Esophagus muscularis mucosa (tissue), 4 donors: Measurements from ENCODE around the gene MPPED1. TPM values are rescaled to one million over a fixed set of nuclear protein-coding genes. Genes with fewer than 3 reads are reported as not detected.
A peak's percentile ranks its signal among the peaks of the same experiment; 100 is the strongest.

Source experiments
- DNase-seq: peaks from one replicate; pipeline ENCODE4 v3.0.0-alpha.2; 2017; ENCODE audit errors: extremely low spot score
- H3K27ac ChIP-seq, 4 donors: fragments of 200-600 bp; sonication (generic); replicated peaks in 1 of 4; 1 replicate in 3 of 4; 2 replicates in 1 of 4; pipeline ENCODE4 v1.5.1; 2016 to 2019; ENCODE audit warnings: mild to moderate bottlenecking in 1 of 4
- H3K27me3 ChIP-seq, 4 donors: fragments of 200-600 bp; sonication (generic); one replicate each; pipeline versions ENCODE4 v1.5.1 to v1.6.0; 2016 to 2019
- H3K36me3 ChIP-seq, 4 donors: fragments of 200-600 bp; sonication (generic); one replicate each; pipeline ENCODE4 v1.5.1; 2016 to 2019
- H3K4me1 ChIP-seq, 4 donors: fragments of 200-600 bp; sonication (generic); one replicate each; pipeline ENCODE4 v1.5.1; 2016 to 2019
- H3K4me3 ChIP-seq, 4 donors: fragments of 200-600 bp; sonication (generic); 1 replicate in 2 of 4; 2 replicates in 2 of 4; pipeline ENCODE4 v1.5.1; 2016 to 2019; ENCODE audit warnings: mild to moderate bottlenecking in 4 of 4, moderate library complexity in 1 of 4
- H3K9me3 ChIP-seq, 4 donors: fragments of 200-600 bp; sonication (generic); 1 replicate in 3 of 4; 2 replicates in 1 of 4; pipeline ENCODE4 v1.5.1; 2016 to 2019
- CTCF ChIP-seq, 3 experiments: fragments of 200-600 bp in 2 of 3; fragments of 450-650 bp in 1 of 3; sonication (generic) in 2 of 3; IDR thresholded peaks; one replicate each; pipeline ENCODE4 v1.5.1; 2017 to 2019; ENCODE audit warnings: antibody characterized with exemption in 3 of 3, mild to moderate bottlenecking in 2 of 3, moderate library complexity in 1 of 3
- EP300 ChIP-seq: sonication (generic); formaldehyde crosslinking; IDR thresholded peaks from one replicate; pipeline ENCODE4 v1.6.1; 2017; ENCODE audit warnings: antibody characterized with exemption
- POLR2A ChIP-seq: fragments of 450-650 bp; IDR thresholded peaks from one replicate; pipeline ENCODE4 v1.6.1; 2017; ENCODE audit warnings: antibody characterized with exemption, moderate library complexity, mild to moderate bottlenecking, low read depth
- POLR2AphosphoS5 ChIP-seq, 2 donors: sonication (generic); formaldehyde crosslinking; IDR thresholded peaks; one replicate each; pipeline ENCODE4 v1.6.1; 2017; ENCODE audit warnings: antibody characterized with exemption in 2 of 2
- WGBS: methylation state at CpG from one replicate; pipeline ENCODE4 v1.1.5; 2018; 5-methylcytosine and 5-hydroxymethylcytosine counted together
- intact Hi-C: fragments of 100-400 bp; cut with DNase I; formaldehyde crosslinking; loops from one replicate; pipeline ENCODE4 v1.15.1; 2023
- total RNA-seq, 4 donors: library from RNA; depleted of rRNA; stranded (reverse); fragments of >200 nt; gene quantifications; one replicate each; pipeline versions ENCODE4 v1.1.0 to v1.2.1, GENCODE V29; 2016

The MPPED1 gene, protein sequence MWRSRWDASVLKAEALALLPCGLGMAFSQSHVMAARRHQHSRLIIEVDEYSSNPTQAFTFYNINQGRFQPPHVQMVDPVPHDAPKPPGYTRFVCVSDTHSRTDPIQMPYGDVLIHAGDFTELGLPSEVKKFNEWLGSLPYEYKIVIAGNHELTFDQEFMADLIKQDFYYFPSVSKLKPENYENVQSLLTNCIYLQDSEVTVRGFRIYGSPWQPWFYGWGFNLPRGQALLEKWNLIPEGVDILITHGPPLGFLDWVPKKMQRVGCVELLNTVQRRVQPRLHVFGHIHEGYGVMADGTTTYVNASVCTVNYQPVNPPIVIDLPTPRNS
- not detected for total RNA-seq

- peak within 1 kb of the TSS in 2 of 4 donors; percentile 27 to 40 for H3K4me3 ChIP-seq
- intact Hi-C loops, result no loop called here
- H3K9me3 ChIP-seq, result no peaks in the 10 kb centered on the region
- no peak within 1 kb of the TSS for H3K27ac ChIP-seq
- H3K36me3 ChIP-seq, result no peaks in the 10 kb centered on the region
- 9% methylated on average over 14 of the region's 95 CpGs for WGBS
- H3K27me3 ChIP-seq, result peaks cover 0 to 82% (median 21%) of the 10 kb centered on the region in 4 donors
- H3K4me1 ChIP-seq, result peaks cover 0 to 8% (median 6%) of the 10 kb centered on the region in 4 donors
- no peak for DNase-seq
- TF ChIP-seq CTCF (IDR thresholded peaks at IDR 0.05) (no peak), POLR2A (no peak), POLR2AphosphoS5 (IDR thresholded peaks at IDR 0.05) (no peak), EP300 (no peak)
Observed at GRCh38 chr22:43411869-43412807, at the start of gene MPPED1. Gene MPPED1 (plus strand): TSS chr22:43412014. CDS start chr22:43424986, 12,972 bp downstream.

DNA sequence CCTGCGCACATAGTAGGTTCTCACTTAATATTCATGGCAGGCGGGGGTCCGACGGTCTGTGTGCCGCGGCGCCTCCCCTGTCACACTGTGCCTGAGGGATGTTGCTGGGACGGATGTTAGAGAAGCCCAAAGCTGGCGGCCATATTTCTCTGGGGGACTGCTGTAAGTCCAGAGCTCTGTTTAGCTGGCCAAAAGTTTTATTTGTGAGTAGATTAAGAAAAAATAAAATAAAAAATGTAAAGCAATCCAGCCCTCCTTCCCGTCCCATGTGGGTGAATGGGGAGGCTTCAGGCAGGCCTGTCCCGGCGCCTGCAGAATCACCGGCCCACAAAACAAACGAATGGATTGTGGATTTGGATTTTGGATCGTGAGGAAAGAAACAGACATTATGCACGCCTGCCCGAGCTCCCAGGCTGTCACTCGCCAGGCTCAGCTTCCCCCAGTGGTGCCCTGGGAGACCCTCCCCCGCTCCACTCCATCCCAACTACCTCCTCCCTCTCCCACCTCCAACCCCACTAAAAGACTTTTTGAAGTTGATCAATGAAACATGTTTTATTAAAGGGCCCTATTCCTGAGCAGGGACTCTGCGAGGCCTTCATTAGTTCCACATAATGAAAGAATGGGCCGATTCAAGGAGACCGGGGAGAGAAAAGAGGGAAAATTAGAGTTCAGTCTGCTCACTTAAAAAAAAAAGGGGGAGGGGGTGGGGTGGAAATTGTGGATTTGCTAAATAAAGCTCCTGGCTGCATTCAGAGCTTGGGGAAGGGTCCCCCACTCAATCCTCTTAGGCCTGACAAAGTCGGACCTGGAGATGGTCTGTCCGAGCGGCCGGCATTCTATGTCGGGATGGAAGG lies 48.3 kb upstream of the MPPED1 start:
- intact Hi-C loops, result no loop called here
- Histone ChIP-seq H3K9me3 (no peaks in the 10 kb centered on the region), H3K36me3 (no peaks in the 10 kb centered on the region), H3K27ac (no peak overlapping the region), H3K4me1 (no peaks in the 10 kb centered on the region), H3K4me3 (no peak overlapping the region), H3K27me3 (peaks cover 0 to 13% (median 0%) of the 10 kb centered on the region in 4 donors)
- DNase-seq, result no peak
- WGBS, result 83% methylated on average over 27 of the region's 27 CpGs
- TF ChIP-seq CTCF (IDR thresholded peaks at IDR 0.05) (no peak), POLR2AphosphoS5 (IDR thresholded peaks at IDR 0.05) (no peak), POLR2A (no peak), EP300 (no peak)

DNA sequence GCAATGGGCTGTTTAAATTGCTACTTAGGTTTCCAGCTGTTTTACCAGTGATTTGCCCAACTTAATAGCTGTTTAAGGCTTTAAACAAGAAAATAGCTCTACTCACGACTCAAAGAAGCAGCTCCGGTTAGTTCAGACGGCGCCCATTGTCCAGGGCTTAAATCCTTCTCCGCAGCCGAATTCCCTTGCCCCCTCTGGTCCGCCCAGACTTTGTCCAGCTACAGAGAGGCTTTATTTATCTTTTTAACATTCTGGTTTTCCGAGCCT lies 47.7 kb upstream of the MPPED1 start:
- no peak for TF ChIP-seq POLR2A
- TF ChIP-seq POLR2AphosphoS5 (IDR thresholded peaks at IDR 0.05), result no peak
- no peak for TF ChIP-seq CTCF (IDR thresholded peaks at IDR 0.05)
- TF ChIP-seq EP300, result no peak
- Histone ChIP-seq H3K27me3 (peaks cover 0 to 17% (median 0%) of the 10 kb centered on the region in 4 donors), H3K4me1 (no peaks in the 10 kb centered on the region), H3K36me3 (no peaks in the 10 kb centered on the region), H3K9me3 (no peaks in the 10 kb centered on the region), H3K4me3 (no peak overlapping the region), H3K27ac (no peak overlapping the region)
- no peak for DNase-seq
- intact Hi-C loops, result no loop called here
- WGBS, result 83% methylated on average over 8 of the region's 8 CpGs

DNA sequence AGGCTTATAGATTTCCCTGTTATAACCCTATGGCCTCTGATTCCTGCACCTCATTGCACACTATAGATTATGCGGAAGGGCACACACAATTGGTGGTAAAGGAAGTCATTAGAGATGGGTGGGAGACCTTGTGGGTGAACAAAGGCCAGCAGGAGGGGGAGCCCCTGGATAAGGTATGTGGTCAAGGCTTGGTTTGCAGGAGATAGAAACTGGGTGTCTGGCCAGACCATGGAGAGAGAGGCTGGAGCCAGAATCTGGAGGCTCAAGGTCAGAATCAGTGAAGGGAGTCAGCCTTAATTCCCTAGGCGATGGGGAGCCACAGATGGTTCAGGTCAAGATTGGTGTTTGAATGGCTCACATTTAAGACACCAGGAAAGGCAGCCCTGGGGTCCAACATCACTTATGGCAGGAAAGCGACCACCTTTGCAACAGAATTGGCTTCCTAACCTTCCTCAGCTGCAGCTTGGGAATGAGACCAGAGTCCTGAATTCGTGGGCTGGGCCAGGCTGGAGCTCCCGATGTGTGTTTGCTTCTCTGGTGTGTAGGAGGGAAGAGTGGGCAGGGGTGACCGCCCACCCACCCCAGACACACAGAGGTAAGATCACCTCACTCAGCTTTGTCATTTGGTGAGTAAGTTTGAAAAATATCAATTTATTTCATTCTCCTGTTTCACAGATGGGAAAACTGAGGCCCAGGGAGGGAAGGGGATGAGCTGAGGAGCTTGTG lies 45.9 kb upstream of the MPPED1 start:
- WGBS, result 92% methylated on average over 5 of the region's 6 CpGs
- no peak overlapping the region for H3K4me3 ChIP-seq
- H3K27ac ChIP-seq, result no peak overlapping the region
- no peaks in the 10 kb centered on the region for H3K9me3 ChIP-seq
- no peak for DNase-seq
- TF ChIP-seq POLR2AphosphoS5 (IDR thresholded peaks at IDR 0.05) (no peak), CTCF (IDR thresholded peaks at IDR 0.05) (no peak), POLR2A (no peak), EP300 (no peak)
- intact Hi-C loops, result no loop called here
- H3K27me3 ChIP-seq, result peaks cover 0 to 33% (median 0%) of the 10 kb centered on the region in 4 donors
- H3K36me3 ChIP-seq, result no peaks in the 10 kb centered on the region
- peaks cover 0 to 12% (median 9%) of the 10 kb centered on the region in 4 donors for H3K4me1 ChIP-seq
